GM10847 (cell line): ENCODE results near the gene SLAMF8.

Source experiments
- POLR2A ChIP-seq: IDR thresholded peaks from 2 replicates; pipeline ENCODE4 v1.6.1; 2011; ENCODE audit not compliant: insufficient read length; ENCODE audit errors: extremely low read depth

Gene SLAMF8

DNA sequence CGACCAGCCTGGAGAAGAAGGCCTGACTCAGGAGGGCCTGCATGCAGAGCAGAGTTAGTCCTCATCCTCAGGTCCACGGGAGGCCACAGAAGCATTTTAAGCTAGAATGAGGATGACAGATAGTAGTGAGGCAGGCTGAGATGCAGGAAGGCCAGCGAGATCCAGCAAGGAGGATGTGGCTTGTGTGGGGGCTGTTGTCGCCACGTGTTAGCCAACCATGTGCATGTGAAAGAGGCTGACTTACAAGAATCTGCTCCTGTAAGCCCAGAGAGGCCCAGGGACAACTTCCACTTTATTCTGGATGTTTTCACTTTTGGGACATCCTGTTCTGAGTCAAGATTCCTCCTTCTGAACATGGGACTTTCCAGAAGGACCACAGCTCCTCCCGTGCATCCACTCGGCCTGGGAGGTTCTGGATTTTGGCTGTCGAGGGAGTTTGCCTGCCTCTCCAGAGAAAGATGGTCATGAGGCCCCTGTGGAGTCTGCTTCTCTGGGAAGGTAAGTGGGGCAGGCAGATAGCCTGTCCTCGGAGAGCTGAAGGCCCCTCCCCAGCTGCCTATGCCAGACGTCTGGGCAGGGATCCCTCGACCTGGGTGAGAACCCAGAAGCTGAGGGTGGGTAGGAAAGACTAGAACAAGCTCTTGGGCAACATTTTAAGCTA, at the start of gene SLAMF8:
Gene SLAMF8 (plus strand): TSS at position 433 of the 661 bp plus-strand sequence. CDS start 26 bp downstream, at position 459.
- TF ChIP-seq POLR2A = no peak

DNA sequence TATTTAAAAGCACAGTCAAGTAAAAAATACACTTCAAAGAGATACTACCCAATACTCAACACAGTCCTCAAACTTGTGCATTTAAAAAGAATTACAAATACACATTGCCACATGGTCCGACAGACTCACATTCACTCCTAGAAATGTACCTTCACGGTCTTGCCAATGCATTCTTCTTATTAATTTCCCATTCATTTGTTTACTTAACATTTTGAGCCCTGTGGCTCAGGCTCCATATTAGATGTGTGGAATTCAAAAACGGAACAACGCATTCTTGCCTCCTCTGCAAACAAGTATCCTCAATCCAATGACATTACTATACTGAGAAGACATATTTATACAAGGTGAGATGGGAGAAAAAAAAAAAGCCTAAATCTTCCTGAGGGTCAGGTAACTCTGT, 48.4 kb upstream of the SLAMF8 start:
- TF ChIP-seq POLR2A = no peak

DNA sequence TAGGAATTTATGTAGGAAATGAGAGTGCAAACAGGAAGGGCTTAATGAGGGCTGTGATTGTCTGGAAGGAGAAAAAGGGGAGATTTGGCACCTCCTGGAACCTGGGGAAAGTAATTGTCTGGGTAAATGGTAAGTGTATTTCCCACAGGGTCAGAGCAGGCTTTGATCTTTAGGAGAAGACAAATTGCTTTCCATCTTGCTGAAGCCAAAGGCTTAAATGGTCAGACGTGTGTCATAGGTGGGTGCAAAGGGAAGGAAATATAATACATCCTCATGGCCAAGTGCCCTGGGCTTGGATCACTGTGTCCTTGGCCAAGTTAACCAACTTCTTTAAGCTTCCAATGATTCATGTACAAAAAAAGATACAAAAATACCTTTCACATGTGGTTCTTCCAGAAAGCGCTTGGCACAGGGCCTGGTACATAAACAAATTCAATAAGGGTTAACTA, 47.2 kb upstream of the SLAMF8 start:
- TF ChIP-seq POLR2A = no peak

DNA sequence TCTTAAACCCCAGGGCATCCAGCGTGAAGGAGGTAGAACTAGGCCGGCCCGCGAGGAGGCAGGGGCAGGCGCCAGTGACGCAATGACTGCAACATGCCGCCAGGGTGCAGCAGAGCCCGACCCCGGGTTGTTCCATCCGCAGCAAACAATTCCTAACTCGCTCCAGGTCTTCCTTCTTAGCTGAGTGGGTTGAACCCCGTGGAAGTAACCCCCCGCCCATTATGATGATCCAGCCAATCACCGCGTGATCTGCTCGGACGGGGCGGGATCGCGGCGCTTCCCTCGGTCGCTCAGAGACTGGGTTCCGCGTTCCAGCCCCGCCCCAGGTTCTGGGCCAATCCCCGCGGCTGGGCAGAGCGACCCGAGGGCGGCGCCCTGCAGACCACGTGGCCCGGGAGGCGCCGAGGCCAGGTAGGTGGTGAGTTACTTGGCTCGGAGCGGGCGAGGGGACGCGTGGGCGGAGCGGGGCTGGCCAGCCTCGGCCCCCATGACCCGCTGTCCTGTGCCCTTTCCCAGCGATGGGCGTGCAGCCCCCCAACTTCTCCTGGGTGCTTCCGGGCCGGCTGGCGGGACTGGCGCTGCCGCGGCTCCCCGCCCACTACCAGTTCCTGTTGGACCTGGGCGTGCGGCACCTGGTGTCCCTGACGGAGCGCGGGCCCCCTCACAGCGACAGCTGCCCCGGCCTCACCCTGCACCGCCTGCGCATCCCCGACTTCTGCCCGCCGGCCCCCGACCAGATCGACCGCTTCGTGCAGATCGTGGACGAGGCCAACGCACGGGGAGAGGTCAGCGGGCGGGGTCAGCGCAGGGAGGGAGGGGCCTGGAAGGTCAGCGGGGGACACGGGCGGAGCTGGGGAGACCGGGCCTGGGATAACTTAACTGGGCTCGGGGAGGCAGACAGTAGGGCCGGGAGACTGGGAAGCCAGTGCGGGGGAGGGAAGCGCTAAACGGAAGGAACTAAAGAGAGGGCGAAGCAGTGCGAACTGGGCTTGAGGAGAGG, 45.8 kb upstream of the SLAMF8 start, which contains the start of gene DUSP23:
Gene DUSP23 (plus strand): TSS at position 380 of the 1,000 bp plus-strand sequence. CDS start 139 bp downstream, at position 519.
- TF ChIP-seq POLR2A = no peak

DNA sequence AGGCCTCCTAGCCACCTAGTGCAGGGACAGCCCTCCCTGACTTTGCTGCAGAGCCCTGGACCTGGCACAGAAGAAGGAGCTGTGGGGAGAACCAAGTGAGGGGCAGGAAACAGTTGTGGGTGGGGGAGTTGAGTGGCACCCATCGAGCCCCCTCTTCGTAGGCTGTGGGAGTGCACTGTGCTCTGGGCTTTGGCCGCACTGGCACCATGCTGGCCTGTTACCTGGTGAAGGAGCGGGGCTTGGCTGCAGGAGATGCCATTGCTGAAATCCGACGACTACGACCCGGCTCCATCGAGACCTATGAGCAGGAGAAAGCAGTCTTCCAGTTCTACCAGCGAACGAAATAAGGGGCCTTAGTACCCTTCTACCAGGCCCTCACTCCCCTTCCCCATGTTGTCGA, 44.7 kb upstream of the SLAMF8 start:
- no peak for TF ChIP-seq POLR2A

DNA sequence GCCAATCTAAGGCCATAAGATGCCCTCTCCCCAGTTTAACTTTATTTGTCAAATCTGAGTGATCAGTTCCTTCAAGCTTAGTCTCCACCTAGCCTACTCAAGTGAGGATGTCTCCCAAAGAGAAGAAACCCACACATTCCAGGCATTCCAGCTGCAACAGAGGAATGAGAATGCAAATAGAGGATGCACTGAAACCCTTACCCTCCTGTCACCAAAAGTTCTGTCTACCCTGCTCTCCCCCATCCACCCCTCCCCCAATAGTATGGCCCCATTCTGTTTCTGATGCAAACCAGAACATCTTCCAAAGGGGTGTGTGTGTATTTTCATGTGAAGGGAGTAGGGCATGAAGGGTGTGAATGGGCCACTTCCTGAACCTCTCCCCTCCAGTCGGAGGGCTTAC, 42.9 kb upstream of the SLAMF8 start:
- no peak for TF ChIP-seq POLR2A

DNA sequence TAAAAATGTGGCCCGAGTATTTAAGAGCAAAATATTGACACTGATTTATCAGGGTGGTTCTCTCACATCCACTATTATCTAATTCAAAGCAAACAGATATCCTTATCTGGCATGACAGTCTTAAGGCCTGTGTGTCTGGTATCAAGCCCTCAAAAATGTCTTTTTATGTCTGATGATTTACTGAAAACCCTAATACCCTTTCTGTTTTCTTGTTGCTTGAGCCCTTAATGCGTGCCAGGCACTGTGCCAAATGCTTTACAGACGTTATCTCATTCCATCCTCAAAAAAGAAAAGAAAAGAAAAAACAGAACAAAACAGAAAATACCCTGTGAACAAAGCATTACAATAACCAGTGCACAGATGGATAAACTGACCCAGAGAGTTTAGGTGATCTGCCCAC, 40.2 kb upstream of the SLAMF8 start:
- no peak for TF ChIP-seq POLR2A

DNA sequence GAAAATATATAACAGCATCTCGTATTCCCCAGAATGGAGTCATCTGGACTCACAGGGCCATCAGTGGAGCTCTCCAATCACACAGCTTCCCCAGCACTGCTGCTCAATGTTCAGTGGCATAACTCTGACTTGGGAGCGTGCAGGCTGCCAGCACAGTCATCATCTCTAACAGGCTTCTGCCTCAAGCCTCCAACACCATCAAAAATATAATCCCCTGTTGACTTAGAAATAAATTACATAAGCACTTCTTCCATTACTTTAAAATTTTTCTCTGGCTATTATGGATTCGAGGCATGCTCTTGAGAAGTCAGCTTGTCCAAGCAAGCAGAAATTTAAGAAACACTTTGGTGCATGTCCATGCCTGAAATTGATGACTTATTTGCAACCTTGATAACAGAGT, 39.7 kb upstream of the SLAMF8 start:
- TF ChIP-seq POLR2A = no peak

DNA sequence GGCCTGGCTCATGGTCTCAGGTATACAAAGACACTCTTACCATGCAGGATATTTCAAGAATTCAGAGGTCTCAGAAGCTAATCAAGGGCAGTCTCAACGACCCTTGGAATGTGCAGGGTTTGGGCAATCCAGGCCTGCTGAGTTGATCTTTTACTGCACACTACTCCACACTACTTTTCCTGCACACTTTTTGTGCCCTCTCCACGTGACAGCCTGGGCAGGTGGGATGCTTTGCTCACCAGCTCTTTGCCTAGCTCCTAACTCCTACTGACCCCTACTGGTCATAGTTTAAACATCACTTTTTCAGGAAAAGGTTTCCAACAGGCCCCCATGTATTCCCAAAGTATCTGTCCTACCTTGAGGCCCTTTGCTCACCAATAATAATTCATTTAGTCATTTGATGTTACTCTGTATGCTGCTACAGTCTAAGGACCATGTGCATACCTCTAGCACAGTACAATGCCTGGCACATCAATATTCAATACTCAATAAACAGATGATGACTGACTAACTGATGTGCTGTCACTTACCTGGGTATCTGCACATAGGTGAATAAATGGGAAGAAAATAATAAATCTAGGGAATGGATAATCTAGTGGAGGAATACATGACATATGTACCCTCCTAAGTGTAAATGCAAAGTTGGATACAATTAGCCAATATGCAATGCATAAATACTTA, 36.3 kb upstream of the SLAMF8 start:
- TF ChIP-seq POLR2A = no peak

DNA sequence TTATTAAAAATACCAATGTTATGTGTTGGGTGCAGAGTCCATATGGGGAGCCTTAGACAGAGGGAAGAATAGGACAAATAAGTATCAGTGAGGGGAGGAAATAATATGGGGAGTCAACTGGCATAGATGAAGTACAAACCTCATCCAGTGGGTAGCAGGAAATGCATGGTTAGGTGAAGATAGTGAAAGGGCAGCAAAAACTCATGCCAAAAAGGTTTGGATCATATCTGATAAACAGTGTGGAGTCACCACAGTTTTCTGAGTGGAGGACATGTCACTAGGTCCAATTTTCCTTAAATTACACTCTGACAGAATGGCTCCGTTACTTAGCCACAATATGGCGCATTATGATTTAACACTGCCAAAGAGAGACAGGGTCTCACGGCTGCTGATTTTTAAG, 35.6 kb upstream of the SLAMF8 start:
- no peak for TF ChIP-seq POLR2A

DNA sequence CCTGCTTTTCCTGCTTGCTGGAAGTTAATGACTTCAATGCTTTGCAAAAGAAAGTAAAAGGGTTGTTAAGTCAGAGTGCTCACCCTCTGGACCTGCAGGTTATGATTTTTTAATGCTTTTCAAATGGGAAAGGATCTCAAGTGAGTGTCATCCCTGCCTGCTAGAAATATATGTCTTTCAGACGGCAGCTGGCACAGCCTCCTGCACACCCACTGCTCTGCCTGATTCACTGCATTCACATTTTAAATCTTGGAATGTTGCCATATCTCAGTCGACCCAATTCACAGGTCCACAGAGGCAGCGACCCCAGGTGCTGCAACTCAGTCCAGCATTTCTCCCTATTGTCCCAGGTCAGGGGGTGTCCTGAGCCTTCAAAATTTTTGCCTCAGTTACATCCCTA, 35.2 kb upstream of the SLAMF8 start:
- no peak for TF ChIP-seq POLR2A

DNA sequence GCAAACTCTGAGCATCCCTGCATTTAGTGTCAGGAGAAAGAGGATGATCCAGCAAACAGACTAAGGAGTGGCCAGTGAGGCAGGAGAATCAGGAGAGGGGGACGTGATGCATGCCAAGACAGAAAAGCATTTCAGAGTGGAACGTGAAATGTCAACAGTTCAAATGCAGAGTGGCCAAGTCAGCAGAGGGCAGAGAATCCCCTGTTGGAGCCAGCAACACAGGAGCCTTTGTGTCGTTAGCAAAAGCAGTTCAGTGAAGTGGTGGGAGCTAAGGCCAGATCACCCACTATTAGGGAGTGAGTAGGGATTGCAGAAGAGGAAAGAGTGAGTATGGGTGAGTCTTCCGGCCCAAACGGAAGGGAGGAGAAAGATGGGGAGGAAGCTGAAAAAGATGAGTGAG, 31.1 kb upstream of the SLAMF8 start:
- TF ChIP-seq POLR2A = no peak

DNA sequence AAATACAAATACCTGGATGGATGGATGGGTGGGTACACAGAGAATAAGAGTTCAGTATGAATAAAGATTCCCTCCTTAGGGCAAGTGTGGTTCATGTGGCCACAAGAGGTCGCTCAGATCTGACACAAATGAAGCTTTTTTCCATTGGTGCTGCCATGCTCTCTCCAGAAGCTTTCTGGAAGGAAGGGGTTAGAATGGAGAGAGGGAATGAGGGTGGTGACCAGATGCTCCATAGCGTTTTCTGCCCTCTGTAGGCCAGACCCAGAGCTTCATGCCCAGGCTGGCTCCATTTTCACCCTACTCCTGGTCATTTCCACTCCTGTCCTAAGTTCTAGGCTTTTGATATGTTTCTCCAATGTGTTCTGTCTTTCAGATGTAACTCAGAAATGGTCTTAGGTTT, 27.8 kb upstream of the SLAMF8 start:
- no peak for TF ChIP-seq POLR2A

DNA sequence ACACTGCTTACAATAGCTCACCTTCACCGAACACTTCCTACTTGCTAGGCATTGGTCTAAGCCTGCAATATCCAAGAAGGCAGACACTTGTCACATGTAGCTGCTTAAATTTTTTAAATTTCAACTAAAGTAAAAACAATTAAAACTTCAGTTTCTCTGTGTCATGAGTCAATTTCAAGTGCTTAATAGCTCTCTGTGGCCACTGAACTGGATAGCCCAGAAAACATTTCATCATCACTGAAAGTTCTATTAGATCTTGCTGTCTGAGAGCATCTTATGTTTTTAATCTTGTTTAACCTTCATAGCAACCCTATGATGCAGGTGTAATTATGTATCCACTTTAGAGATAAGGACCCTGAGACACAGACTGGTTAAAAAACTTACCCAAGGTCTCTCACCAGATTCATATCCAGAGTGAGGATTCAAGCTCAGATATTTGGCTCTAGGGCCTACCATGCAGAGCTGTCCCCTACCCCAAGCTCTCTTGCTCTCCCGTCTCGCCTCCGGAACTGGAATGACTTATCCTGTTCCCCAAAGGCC, 27.2 kb upstream of the SLAMF8 start:
- TF ChIP-seq POLR2A = no peak
